ENCODE measurements around the gene CFD. TPM values are rescaled to one million over a fixed set of nuclear protein-coding genes. Genes with fewer than 3 reads are reported as not detected.
A peak's percentile ranks its signal among the peaks of the same experiment; 100 is the strongest.

CFD gene
- total RNA-seq, 1 donor from 2014 or later, result 162 TPM

DNA sequence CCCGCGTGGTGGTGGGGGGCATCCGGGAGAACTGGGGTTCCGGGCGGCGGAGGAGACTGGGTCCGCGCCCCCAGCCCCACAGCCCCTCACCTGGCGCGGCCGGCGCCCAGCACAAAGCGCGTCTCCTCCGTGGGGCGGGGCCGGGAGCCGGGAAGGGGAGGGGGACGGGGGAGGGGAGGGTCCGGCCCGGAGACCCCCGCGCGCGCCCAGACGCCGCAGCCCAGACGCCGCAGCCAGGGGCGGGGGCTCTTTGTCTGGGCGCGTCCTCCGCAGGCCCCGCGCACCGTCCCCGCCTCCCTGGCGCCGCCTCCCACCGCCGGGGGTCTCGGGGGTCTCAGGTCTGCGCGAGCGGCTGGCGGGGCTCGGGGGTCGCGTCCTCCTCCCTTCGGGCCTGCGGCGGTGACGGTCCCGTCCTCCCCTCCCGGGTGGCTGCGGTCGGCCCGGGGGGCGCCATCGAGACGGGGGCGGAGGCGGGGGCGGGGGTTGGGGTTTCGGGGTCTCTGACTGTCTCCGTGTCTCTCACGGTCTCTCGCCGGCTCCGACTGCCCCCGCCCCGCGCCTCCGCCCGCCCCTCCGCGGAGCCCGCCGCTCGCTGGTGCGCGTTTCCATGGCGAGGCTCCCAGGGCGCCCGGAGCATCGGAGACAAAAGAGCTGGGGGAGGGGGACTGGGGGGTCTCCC is 37.5 kb upstream of the CFD start, which contains the start of gene PLPPR3:
TSS of gene PLPPR3 (minus strand) at position 131 of the 679 bp plus-strand sequence. CDS start 396 bp downstream, outside the sequence.
- Mint-ChIP-seq H3K27ac (ENCODE audit: unreplicated experiment) (no peak within 1 kb of the TSS), H3K36me3 (ENCODE audit: unreplicated experiment) (no peaks in the 10 kb centered on the region), H3K9me3 (ENCODE audit: unreplicated experiment) (no peaks in the 10 kb centered on the region), H3K27me3 (ENCODE audit: unreplicated experiment) (no peaks in the 10 kb centered on the region), H3K4me1 (ENCODE audit: unreplicated experiment) (peaks cover 5% of the 10 kb centered on the region), H3K4me3 (ENCODE audit: unreplicated experiment) (peak within 1 kb of the TSS; percentile 69)
- no peak for DNase-seq (ENCODE audit: extremely low spot score, unreplicated experiment)
- TF ChIP-seq, protein P1, sequence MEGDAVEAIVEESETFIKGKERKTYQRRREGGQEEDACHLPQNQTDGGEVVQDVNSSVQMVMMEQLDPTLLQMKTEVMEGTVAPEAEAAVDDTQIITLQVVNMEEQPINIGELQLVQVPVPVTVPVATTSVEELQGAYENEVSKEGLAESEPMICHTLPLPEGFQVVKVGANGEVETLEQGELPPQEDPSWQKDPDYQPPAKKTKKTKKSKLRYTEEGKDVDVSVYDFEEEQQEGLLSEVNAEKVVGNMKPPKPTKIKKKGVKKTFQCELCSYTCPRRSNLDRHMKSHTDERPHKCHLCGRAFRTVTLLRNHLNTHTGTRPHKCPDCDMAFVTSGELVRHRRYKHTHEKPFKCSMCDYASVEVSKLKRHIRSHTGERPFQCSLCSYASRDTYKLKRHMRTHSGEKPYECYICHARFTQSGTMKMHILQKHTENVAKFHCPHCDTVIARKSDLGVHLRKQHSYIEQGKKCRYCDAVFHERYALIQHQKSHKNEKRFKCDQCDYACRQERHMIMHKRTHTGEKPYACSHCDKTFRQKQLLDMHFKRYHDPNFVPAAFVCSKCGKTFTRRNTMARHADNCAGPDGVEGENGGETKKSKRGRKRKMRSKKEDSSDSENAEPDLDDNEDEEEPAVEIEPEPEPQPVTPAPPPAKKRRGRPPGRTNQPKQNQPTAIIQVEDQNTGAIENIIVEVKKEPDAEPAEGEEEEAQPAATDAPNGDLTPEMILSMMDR (IDR thresholded peaks at IDR 0.05), result no peak

DNA sequence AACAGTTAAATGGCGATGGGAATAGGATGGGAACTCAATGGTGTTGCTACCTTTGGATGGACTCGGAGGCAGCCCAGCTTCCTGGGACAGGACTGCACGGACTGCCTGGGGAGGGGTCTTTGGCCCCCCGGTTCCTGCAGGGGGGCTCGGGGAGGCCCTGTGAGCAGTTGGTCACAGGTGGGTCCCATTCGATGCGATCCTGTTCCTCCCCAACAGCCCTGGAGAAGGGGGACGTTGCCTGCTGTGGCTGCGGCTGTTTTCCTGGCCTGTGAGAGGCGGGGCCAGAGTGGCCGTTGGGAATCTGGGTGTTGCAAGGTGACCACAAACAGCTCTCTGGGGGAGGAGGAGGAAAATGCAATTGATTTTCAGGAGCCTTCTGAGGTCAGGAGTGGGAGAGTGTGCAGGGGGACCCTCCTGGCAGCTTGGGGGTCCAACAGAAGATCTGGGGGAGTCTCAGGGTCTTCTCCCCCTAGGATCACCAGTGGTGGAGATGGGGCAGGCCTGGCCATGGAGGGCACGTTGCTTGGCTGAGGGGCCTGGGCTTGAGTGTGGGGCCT is 35.8 kb upstream of the CFD start:
- Mint-ChIP-seq H3K36me3 (ENCODE audit: unreplicated experiment) (no peaks in the 10 kb centered on the region), H3K4me1 (ENCODE audit: unreplicated experiment) (peaks cover 5% of the 10 kb centered on the region), H3K27ac (ENCODE audit: unreplicated experiment) (no peak overlapping the region), H3K9me3 (ENCODE audit: unreplicated experiment) (no peaks in the 10 kb centered on the region), H3K4me3 (ENCODE audit: unreplicated experiment) (peak overlapping the region; percentile 52), H3K27me3 (ENCODE audit: unreplicated experiment) (no peaks in the 10 kb centered on the region)
- no peak for DNase-seq (ENCODE audit: extremely low spot score, unreplicated experiment)
- TF ChIP-seq, protein P1 (IDR thresholded peaks at IDR 0.05), result no peak

DNA sequence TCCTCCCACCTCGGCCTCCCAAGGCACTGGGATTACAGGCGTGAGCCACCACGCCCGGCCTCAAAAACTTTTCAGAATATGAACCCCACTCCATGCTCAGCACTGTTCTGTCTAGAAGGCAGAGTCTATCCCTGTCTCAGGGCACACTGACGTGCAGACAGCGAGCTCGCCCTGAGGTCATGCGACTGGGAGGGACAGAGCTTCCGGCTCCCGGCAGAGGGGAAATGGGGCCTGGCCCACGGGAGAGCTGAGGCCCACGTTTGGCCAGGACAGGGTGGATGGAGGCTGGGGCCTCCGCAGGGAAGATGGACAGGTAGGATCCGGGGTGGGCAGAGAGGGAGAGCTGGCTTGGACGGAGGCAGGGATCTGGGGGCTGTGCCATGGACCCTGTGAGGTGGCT is 34.6 kb upstream of the CFD start:
- DNase-seq (ENCODE audit: extremely low spot score, unreplicated experiment), result no peak
- Mint-ChIP-seq H3K27me3 (ENCODE audit: unreplicated experiment) (no peaks in the 10 kb centered on the region), H3K9me3 (ENCODE audit: unreplicated experiment) (no peaks in the 10 kb centered on the region), H3K4me1 (ENCODE audit: unreplicated experiment) (peaks cover 9% of the 10 kb centered on the region), H3K4me3 (ENCODE audit: unreplicated experiment) (no peak overlapping the region), H3K27ac (ENCODE audit: unreplicated experiment) (no peak overlapping the region), H3K36me3 (ENCODE audit: unreplicated experiment) (no peaks in the 10 kb centered on the region)
- TF ChIP-seq, protein P1 (IDR thresholded peaks at IDR 0.05), result no peak

DNA sequence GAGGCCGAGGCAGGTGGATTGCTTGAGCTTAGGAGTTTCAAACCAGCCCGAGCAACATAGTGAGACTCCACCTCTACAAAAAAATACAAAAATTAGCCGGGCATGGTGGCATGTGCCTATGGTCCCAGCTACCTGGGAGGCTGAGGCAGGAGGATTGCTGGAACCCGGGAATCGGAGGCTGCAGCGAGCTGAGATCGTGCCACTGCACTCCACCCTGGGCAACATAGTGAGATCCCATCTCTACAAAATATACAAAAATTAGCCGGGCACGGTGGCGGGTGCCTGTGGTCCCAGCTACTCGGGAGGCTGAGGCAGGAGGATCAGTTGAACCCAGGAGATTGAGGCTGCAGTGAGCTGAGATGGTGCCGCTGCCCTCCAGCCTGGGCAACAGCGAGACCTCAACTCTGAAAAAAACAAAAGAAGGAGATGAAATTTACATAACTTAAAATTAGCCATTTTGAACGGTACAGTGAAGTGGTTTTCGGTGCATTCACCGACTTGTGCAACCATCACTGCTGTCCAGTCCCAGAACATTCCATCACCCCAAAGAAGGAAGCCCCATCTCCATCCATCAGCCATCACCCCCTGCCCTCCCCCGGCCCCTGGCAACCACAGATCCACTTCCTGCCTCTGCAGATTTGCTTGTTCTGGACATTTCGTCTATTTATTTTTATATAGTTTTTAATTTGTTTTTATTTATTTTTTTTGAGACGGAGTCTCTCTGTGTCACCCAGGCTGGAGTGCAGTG is 33.4 kb upstream of the CFD start:
- Mint-ChIP-seq H3K36me3 (ENCODE audit: unreplicated experiment) (no peaks in the 10 kb centered on the region), H3K27ac (ENCODE audit: unreplicated experiment) (no peak overlapping the region), H3K9me3 (ENCODE audit: unreplicated experiment) (no peaks in the 10 kb centered on the region), H3K4me3 (ENCODE audit: unreplicated experiment) (no peak overlapping the region), H3K27me3 (ENCODE audit: unreplicated experiment) (no peaks in the 10 kb centered on the region), H3K4me1 (ENCODE audit: unreplicated experiment) (peaks cover 9% of the 10 kb centered on the region)
- DNase-seq (ENCODE audit: extremely low spot score, unreplicated experiment), result no peak
- TF ChIP-seq, protein P1 (IDR thresholded peaks at IDR 0.05), result no peak

DNA sequence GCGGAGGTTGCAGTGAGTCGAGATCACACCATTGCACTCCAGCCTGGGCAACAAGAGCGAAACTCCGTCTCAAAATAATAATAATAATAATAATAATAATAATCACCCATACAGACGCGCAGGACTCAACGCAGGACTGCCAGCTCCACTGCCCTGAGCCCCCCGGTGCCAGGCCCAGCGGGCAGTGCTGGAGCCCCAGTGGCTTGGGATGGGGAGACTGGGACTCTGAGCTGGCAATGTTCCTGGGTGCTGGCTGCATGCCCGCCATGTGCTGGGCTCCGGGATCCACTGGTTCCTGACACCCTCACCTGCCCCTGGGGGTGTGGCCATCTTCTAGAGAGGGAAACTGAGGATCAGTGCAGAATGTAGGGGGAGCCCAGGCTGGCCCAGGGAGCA is 32.2 kb upstream of the CFD start:
- H3K4me3 Mint-ChIP-seq (ENCODE audit: unreplicated experiment), result no peak overlapping the region

More for the DNA sequence above, 32.2 kb upstream of the CFD start:
- no peaks in the 10 kb centered on the region for H3K36me3 Mint-ChIP-seq (ENCODE audit: unreplicated experiment)
- no peak for DNase-seq (ENCODE audit: extremely low spot score, unreplicated experiment)
- H3K27ac Mint-ChIP-seq (ENCODE audit: unreplicated experiment), result no peak overlapping the region
- no peaks in the 10 kb centered on the region for H3K9me3 Mint-ChIP-seq (ENCODE audit: unreplicated experiment)
- TF ChIP-seq, protein P1 (IDR thresholded peaks at IDR 0.05), result no peak
- H3K4me1 Mint-ChIP-seq (ENCODE audit: unreplicated experiment), result peaks cover 9% of the 10 kb centered on the region
- H3K27me3 Mint-ChIP-seq (ENCODE audit: unreplicated experiment), result no peaks in the 10 kb centered on the region

Data from osteocyte (in vitro differentiated cells).